Transverse colon (tissue), 4 donors: Measurements from ENCODE around the gene SEC14L6.

ENCODE experiments used
- EP300 ChIP-seq: sonication (generic); formaldehyde crosslinking; IDR thresholded peaks from one replicate; pipeline ENCODE4 v1.6.1; 2017; ENCODE audit warnings: antibody characterized with exemption, low read depth
- POLR2A ChIP-seq: fragments of 450-650 bp; IDR thresholded peaks from one replicate; pipeline ENCODE4 v1.6.1; 2016; ENCODE audit warnings: antibody characterized with exemption, mild to moderate bottlenecking, moderate library complexity
- POLR2AphosphoS5 ChIP-seq, 3 donors: sonication (generic); formaldehyde crosslinking; IDR thresholded peaks; one replicate each; pipeline ENCODE4 v1.6.1; 2016; ENCODE audit warnings: antibody characterized with exemption in 3 of 3
- TF ChIP-seq, protein P1 (sequence below), 5 experiments: fragments of 200-600 bp in 3 of 5; fragments of 450-650 bp in 2 of 5; sonication (generic) in 3 of 5; IDR thresholded peaks; 1 replicate in 2 of 5; 2 replicates in 3 of 5; pipeline ENCODE4 v1.5.1; 2016 to 2017; ENCODE audit warnings: antibody characterized with exemption in 5 of 5, inconsistent platforms in 3 of 5, mild to moderate bottlenecking in 2 of 5, moderate library complexity in 1 of 5

DNA sequence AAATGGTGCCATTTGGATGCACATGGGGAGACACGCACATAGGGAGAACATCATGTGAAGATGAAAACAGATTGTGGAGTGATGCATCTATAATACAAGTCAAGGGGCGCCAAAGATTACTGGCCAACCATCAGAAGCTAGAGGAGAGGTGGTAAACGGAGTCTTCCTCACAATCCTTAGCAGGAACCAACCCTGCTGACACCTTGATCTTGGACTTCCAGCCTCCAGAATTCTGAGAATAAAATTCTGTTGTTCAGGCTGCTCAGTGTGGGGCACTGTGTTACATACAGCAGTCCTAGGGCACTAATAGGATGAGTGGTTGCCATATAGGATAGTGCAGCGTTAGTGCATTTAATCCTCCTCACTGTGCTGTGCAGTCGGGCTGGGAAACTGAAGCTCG, 33.1 kb downstream of the SEC14L6 start:
- TF ChIP-seq, protein P1, sequence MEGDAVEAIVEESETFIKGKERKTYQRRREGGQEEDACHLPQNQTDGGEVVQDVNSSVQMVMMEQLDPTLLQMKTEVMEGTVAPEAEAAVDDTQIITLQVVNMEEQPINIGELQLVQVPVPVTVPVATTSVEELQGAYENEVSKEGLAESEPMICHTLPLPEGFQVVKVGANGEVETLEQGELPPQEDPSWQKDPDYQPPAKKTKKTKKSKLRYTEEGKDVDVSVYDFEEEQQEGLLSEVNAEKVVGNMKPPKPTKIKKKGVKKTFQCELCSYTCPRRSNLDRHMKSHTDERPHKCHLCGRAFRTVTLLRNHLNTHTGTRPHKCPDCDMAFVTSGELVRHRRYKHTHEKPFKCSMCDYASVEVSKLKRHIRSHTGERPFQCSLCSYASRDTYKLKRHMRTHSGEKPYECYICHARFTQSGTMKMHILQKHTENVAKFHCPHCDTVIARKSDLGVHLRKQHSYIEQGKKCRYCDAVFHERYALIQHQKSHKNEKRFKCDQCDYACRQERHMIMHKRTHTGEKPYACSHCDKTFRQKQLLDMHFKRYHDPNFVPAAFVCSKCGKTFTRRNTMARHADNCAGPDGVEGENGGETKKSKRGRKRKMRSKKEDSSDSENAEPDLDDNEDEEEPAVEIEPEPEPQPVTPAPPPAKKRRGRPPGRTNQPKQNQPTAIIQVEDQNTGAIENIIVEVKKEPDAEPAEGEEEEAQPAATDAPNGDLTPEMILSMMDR (IDR thresholded peaks at IDR 0.05), result no peak
- no peak for TF ChIP-seq POLR2A
- TF ChIP-seq POLR2AphosphoS5 (IDR thresholded peaks at IDR 0.05), result no peak
- no peak for TF ChIP-seq EP300
